ENCODE results near the gene FAM120AOS. TPM values are rescaled to one million over a fixed set of nuclear protein-coding genes. Genes with fewer than 3 reads are reported as not detected.

The FAM120AOS gene
- total RNA-seq, 1 experiment from 2014 or later, result 53.6 TPM

DNA sequence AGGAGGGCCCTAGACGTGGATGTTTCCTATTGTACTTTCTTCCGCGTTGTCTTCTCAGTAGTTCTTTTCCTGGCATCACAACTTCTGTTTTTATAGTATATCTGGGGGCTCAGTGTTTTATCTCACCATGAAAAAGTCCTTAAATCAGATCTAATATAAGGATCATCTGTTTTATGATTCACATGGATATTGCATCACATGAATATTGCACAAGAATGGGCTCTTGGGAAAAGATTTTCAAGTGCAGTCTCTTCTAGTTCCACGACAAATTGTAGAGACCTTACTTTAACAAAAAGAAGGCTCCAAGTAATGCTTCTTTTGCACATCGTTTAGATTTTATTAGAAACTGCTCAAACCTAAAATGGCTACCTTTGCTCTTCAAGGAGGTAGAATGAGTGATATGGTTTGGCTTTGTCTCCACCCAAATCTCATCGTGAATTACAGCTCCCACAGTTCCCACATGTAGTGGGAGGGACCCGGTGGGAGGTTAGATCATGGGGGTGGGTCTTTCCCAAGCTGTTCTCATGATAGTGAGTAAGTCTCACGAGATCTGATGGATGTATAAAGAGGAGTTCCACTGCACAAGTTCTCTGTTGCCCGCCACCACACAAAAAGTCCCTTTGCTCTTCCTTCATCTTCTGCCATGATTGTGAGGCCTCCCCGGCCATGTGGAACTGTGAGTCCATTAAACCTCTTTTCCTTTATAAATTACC lies 55.6 kb downstream of the FAM120AOS start:
- H2BK20ac ChIP-seq (ENCODE audit: low read depth, low read length, poor library complexity, severe bottlenecking), result no peak overlapping the region
- H3K23ac ChIP-seq (ENCODE audit: insufficient read length, low read depth, low read length), result no peak overlapping the region
- no peak overlapping the region for H2BK5ac ChIP-seq (ENCODE audit: insufficient read length, low read length)
- H3K18ac ChIP-seq (ENCODE audit: insufficient read length, low read depth, low read length), result no peak overlapping the region
- no peaks in the 10 kb centered on the region for H3K4me1 ChIP-seq (ENCODE audit: insufficient read depth, low read length)
- no peaks in the 10 kb centered on the region for H3K4me1 Mint-ChIP-seq
- no peak overlapping the region for H3T11ph ChIP-seq (ENCODE audit: low read length)
- no peaks in the 10 kb centered on the region for H3K79me2 ChIP-seq (ENCODE audit: insufficient read depth, low read length)
- H3K27ac Mint-ChIP-seq, result no peak overlapping the region
- no peaks in the 10 kb centered on the region for H3K23me2 ChIP-seq (ENCODE audit: insufficient read length, low read depth, low read length, poor library complexity, severe bottlenecking)
- H3K9ac ChIP-seq (ENCODE audit: extremely low read depth, insufficient read length, low read length), result no peak overlapping the region
- H3K4ac ChIP-seq (ENCODE audit: low read depth, low read length), result no peak overlapping the region
- no peak overlapping the region for H3K4me2 ChIP-seq (ENCODE audit: insufficient read depth, insufficient read length, low read length)
- H4K20me1 ChIP-seq (ENCODE audit: control insufficient read depth, insufficient read depth, insufficient read length), result no peaks in the 10 kb centered on the region
- no peak overlapping the region for H4K8ac ChIP-seq (replicated peaks; ENCODE audit: insufficient read length, low read depth, low read length)
- no peak overlapping the region for H3K27ac ChIP-seq (ENCODE audit: insufficient read length, low read depth, low read length)
- H3K14ac ChIP-seq (ENCODE audit: insufficient read depth, low read length), result no peak overlapping the region
- TF ChIP-seq, protein P1, sequence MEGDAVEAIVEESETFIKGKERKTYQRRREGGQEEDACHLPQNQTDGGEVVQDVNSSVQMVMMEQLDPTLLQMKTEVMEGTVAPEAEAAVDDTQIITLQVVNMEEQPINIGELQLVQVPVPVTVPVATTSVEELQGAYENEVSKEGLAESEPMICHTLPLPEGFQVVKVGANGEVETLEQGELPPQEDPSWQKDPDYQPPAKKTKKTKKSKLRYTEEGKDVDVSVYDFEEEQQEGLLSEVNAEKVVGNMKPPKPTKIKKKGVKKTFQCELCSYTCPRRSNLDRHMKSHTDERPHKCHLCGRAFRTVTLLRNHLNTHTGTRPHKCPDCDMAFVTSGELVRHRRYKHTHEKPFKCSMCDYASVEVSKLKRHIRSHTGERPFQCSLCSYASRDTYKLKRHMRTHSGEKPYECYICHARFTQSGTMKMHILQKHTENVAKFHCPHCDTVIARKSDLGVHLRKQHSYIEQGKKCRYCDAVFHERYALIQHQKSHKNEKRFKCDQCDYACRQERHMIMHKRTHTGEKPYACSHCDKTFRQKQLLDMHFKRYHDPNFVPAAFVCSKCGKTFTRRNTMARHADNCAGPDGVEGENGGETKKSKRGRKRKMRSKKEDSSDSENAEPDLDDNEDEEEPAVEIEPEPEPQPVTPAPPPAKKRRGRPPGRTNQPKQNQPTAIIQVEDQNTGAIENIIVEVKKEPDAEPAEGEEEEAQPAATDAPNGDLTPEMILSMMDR (conservative IDR thresholded peaks at IDR 0.05), result no peak
- no peaks in the 10 kb centered on the region for H3K27me3 ChIP-seq (ENCODE audit: insufficient read depth, low read length)
- no CpG with 5 or more reads among the region's 10 CpGs for WGBS (ENCODE audit: extremely low coverage, insufficient read length, low lambda C conversion rate)
- no peaks in the 10 kb centered on the region for H3K9me3 Mint-ChIP-seq
- no peak overlapping the region for H3K4me3 Mint-ChIP-seq
- H3K36me3 Mint-ChIP-seq (ENCODE audit: insufficient read depth in 1 of 3, low read depth in 3 of 3), result no peaks in the 10 kb centered on the region; a peak in 1 of 7 replicates
- H2BK15ac ChIP-seq (ENCODE audit: low read depth, low read length), result no peak overlapping the region
- no peak for DNase-seq
- H3K79me1 ChIP-seq (ENCODE audit: insufficient read depth, low read depth, low read length, poor library complexity, severe bottlenecking), result no peaks in the 10 kb centered on the region
- no peak overlapping the region for H3K56ac ChIP-seq (ENCODE audit: insufficient read length, low read depth, low read length)
- H4K5ac ChIP-seq (ENCODE audit: insufficient read length, low read depth, low read length), result no peak overlapping the region
- no peak overlapping the region for H2BK120ac ChIP-seq (ENCODE audit: low read depth, low read length, poor library complexity, severe bottlenecking)
- H3K9me3 ChIP-seq (ENCODE audit: control insufficient read depth, low read depth, low read length), result no peaks in the 10 kb centered on the region
- no peak overlapping the region for H4K91ac ChIP-seq (ENCODE audit: insufficient read length, low read depth, low read length)
- H2AK5ac ChIP-seq (ENCODE audit: insufficient read length, low read length), result no peak overlapping the region
- H2BK12ac ChIP-seq (ENCODE audit: insufficient read length, low read depth, low read length), result no peak overlapping the region
- no peak overlapping the region for H2AFZ ChIP-seq (ENCODE audit: low read length)
- H3K27me3 Mint-ChIP-seq (ENCODE audit: low read depth), result peaks cover 7% of the 10 kb centered on the region; the same call in 1 of the 2 replicates

Other genes starting within 250 kb of the FAM120AOS start
- 57.3 and 57.7 TPM in 2 replicates for gene FAM120A, start 1.9 kb downstream of the FAM120AOS start, total RNA-seq (2021)
- gene PHF2, start 123.0 kb upstream of the FAM120AOS start, total RNA-seq (2021), result 17.4 and 18.8 TPM in 2 replicates

All from H9 (cell line).